Transverse colon (tissue), 4 donors: ENCODE data around the gene LRPPRC.

Experiments used
- EP300 ChIP-seq: sonication (generic); formaldehyde crosslinking; IDR thresholded peaks from one replicate; pipeline ENCODE4 v1.6.1; 2017; ENCODE audit warnings: antibody characterized with exemption, low read depth
- POLR2A ChIP-seq: fragments of 450-650 bp; IDR thresholded peaks from one replicate; pipeline ENCODE4 v1.6.1; 2016; ENCODE audit warnings: antibody characterized with exemption, mild to moderate bottlenecking, moderate library complexity
- POLR2AphosphoS5 ChIP-seq, 3 donors: sonication (generic); formaldehyde crosslinking; IDR thresholded peaks; one replicate each; pipeline ENCODE4 v1.6.1; 2016; ENCODE audit warnings: antibody characterized with exemption in 3 of 3
- TF ChIP-seq, protein P1 (sequence below), 5 experiments: fragments of 200-600 bp in 3 of 5; fragments of 450-650 bp in 2 of 5; sonication (generic) in 3 of 5; IDR thresholded peaks; 1 replicate in 2 of 5; 2 replicates in 3 of 5; pipeline ENCODE4 v1.5.1; 2016 to 2017; ENCODE audit warnings: antibody characterized with exemption in 5 of 5, inconsistent platforms in 3 of 5, mild to moderate bottlenecking in 2 of 5, moderate library complexity in 1 of 5

GRCh38 chr2:43879261-43879660 is 116.5 kb downstream of the LRPPRC start:
- TF ChIP-seq, protein P1, sequence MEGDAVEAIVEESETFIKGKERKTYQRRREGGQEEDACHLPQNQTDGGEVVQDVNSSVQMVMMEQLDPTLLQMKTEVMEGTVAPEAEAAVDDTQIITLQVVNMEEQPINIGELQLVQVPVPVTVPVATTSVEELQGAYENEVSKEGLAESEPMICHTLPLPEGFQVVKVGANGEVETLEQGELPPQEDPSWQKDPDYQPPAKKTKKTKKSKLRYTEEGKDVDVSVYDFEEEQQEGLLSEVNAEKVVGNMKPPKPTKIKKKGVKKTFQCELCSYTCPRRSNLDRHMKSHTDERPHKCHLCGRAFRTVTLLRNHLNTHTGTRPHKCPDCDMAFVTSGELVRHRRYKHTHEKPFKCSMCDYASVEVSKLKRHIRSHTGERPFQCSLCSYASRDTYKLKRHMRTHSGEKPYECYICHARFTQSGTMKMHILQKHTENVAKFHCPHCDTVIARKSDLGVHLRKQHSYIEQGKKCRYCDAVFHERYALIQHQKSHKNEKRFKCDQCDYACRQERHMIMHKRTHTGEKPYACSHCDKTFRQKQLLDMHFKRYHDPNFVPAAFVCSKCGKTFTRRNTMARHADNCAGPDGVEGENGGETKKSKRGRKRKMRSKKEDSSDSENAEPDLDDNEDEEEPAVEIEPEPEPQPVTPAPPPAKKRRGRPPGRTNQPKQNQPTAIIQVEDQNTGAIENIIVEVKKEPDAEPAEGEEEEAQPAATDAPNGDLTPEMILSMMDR (IDR thresholded peaks at IDR 0.05), result no peak
- TF ChIP-seq POLR2A, result no peak
- TF ChIP-seq POLR2AphosphoS5 (IDR thresholded peaks at IDR 0.05), result no peak
- TF ChIP-seq EP300, result no peak
